Activated T-cell treated with anti-CD3 and anti-CD28 coated beads, Interleukin-2, amount 50 U/mL, for 1 hour (primary cell): ENCODE data around the gene UBA5.
A peak's percentile ranks its signal among the peaks of the same experiment; 100 is the strongest.

Source experiments
- DNase-seq: peaks from one replicate; pipeline ENCODE4 v3.0.0-alpha.2; 2020

Gene UBA5

DNA sequence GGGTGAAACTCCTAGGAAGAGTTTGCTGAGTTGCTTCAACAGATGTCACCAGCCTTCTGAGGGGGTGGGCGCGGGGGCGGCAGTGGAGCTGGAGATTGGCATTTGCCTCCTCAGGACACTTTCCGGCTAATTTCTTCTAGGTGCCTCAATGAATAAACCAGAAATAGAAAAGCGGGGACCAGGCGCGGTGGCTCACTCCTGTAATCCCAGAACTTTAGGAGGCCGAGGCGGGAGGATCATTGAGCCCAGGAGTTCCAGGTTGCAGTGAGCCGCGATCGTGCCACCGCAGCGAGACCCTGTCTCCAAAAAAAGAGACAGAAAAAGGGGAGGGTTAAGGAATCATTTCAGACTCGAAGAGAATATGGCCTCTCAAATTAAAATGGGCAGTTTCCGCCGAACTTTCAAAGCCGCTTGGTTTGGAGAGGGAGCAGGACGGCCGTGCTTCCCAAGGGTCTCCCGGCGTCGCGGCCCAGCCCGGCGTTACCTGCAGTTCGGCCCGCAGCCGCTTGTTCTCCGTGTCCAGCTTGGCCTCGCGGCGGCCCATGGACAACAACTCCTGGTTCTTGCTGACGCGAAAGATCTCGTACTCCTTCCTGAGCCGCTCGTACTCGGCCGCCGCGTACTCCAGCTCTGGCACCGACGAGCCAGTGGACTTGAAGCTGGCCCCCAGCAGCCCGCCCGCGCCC is 61.5 kb downstream of the UBA5 start:
- no peak for DNase-seq

GRCh38 chr3:132722165-132723023 is 62.3 kb downstream of the UBA5 start, which contains the start of gene NPHP3:
Gene NPHP3, minus strand, starts transcription at chr3:132722409. Its CDS starts 54 bp downstream, at chr3:132722355.
- peak; percentile 92 for DNase-seq

DNA sequence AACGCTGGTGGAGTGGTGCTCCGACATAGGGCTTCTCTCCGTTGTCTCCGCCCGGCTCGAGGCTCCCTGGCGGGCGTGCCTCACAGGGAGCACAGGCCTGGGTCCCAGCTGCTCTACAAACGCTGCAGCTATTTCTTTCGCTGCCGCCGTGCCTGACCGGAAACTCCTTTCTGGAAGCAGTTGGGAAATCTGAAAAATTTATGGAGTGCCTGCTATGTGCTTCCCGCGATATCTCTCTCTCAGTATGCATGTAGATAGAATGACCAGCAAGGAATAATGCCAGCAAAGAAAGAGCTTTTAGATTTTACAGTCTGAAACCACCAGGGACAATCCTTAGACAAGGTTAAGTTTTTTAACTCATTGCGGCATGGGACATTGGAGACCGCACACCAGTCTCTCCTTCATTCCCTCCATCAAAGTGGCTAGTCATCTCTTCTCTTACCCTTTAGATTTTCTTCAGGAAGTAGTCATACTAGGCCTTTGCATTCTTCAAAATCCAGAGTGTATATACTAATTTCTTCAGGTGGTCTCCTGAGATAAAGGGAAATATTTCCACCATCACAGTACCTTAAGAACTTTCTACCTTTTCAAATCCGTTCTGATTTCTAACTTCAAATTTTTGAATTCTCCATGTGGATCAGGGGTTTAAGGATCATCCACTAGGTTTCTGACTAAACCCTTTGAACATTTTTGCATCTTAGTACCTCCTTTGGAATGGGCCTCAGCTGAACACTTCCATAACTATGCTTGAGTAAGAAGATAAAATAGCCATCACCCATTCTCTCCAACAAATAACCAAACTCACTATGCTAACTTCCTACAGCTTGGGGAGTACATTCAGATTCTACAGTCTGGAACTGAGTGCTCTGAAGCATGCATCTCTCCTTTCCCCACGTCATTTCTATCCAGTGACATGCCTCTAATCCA is 63.2 kb downstream of the UBA5 start:
- no peak for DNase-seq

GRCh38 chr3:132726341-132726823 is 66.3 kb downstream of the UBA5 start:
- DNase-seq = no peak
